ENCODE measurements around the gene ATP8B1. TPM values are rescaled to one million over a fixed set of nuclear protein-coding genes. Genes with fewer than 3 reads are reported as not detected.

The ATP8B1 gene
- total and polyA plus RNA-seq, 2 experiments from 2014 or later = 7.9 to 38.4 TPM

GRCh38 chr18:57668021-57668420 lies 135.1 kb downstream of the ATP8B1 start:
- TF ChIP-seq CTCF (IDR thresholded peaks at IDR 0.05; ENCODE audit: poor library complexity) (no peak), EZH2phosphoT487 (IDR thresholded peaks at IDR 0.05; ENCODE audit: low read depth, severe bottlenecking, unreplicated experiment) (no peak)
- Histone ChIP-seq H3K27ac (no peak overlapping the region), H3K36me3 (replicated peaks; ENCODE audit: insufficient read depth, low read depth) (no peaks in the 10 kb centered on the region), H3K4me3 (no peak overlapping the region), H3K9me2 (replicated peaks; ENCODE audit: insufficient read depth) (no peaks in the 10 kb centered on the region), H3K4me2 (no peak overlapping the region), H2AFZ (no peak overlapping the region), H3K9me3 (ENCODE audit: low read depth) (no peaks in the 10 kb centered on the region), H3K79me2 (peaks cover 14% of the 10 kb centered on the region), H3K4me1 (ENCODE audit: insufficient read depth) (no peaks in the 10 kb centered on the region), H4K20me1 (ENCODE audit: insufficient read depth, poor library complexity, severe bottlenecking) (no peaks in the 10 kb centered on the region), H3K27me3 (no peaks in the 10 kb centered on the region)
- no peak for DNase-seq (ENCODE audit: low spot score)
- 72% methylated on average over 4 of the region's 4 CpGs for WGBS (ENCODE audit: low lambda C conversion rate, missing lambda C conversion rate)

DNA sequence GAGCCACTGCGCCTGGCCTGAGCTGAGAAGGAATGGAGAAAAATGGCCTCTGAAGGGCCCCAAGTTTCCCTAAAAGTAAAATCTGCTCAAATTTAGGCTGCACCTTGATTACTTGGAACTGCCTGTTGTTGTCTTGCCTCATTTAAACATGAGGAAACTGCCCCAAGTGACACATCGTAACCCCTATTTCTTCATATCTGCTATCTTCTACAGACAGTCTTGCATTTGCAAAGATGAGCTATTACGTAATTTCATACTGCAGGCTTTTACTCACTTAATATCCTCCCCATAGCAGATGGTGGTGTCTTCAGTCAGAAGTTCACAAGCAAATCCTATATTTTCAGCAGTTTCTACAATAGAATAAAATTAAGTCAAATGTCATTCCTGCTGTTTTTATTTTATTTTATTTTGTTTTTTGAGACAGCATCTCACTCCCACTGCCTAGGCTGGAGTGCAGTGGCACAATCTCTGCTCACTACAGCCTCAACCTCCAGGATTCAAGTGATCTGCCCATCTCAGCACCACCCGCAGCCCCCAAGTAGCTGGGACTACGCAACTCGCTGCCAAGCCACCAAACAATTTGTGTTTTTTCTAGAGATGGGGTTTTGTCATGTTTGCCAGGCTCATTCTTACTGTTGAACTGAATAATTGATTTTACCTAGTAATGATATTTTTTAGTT lies 136.2 kb downstream of the ATP8B1 start:
- WGBS (ENCODE audit: low lambda C conversion rate, missing lambda C conversion rate) = 90% methylated on average over 6 of the region's 6 CpGs
- TF ChIP-seq EZH2phosphoT487 (IDR thresholded peaks at IDR 0.05; ENCODE audit: low read depth, severe bottlenecking, unreplicated experiment) = no peak
- TF ChIP-seq CTCF (IDR thresholded peaks at IDR 0.05; ENCODE audit: poor library complexity) = no peak
- TF ChIP-seq EZH2 (IDR thresholded peaks at IDR 0.05; ENCODE audit: borderline replicate concordance) = no peak
- Histone ChIP-seq H3K4me1 (ENCODE audit: insufficient read depth) (no peaks in the 10 kb centered on the region), H2AFZ (no peak overlapping the region), H3K27me3 (no peaks in the 10 kb centered on the region), H3K36me3 (replicated peaks; ENCODE audit: insufficient read depth, low read depth) (no peaks in the 10 kb centered on the region), H3K9me3 (ENCODE audit: low read depth) (no peaks in the 10 kb centered on the region), H3K9me2 (replicated peaks; ENCODE audit: insufficient read depth) (no peaks in the 10 kb centered on the region), H3K4me2 (no peak overlapping the region), H3K27ac (peak overlapping the region; percentile 43), H4K20me1 (ENCODE audit: insufficient read depth, poor library complexity, severe bottlenecking) (no peaks in the 10 kb centered on the region), H3K79me2 (peaks cover 14% of the 10 kb centered on the region), H3K4me3 (no peak overlapping the region)
- peak; percentile 33 for DNase-seq (ENCODE audit: low spot score)

GRCh38 chr18:57664568-57665165 lies 138.4 kb downstream of the ATP8B1 start:
- Histone ChIP-seq H4K20me1 (ENCODE audit: insufficient read depth, poor library complexity, severe bottlenecking) (no peaks in the 10 kb centered on the region), H3K9me2 (replicated peaks; ENCODE audit: insufficient read depth) (no peaks in the 10 kb centered on the region), H3K36me3 (replicated peaks; ENCODE audit: insufficient read depth, low read depth) (no peaks in the 10 kb centered on the region), H3K4me1 (ENCODE audit: insufficient read depth) (no peaks in the 10 kb centered on the region), H3K9me3 (ENCODE audit: low read depth) (no peaks in the 10 kb centered on the region), H3K4me3 (no peak overlapping the region), H3K4me2 (no peak overlapping the region), H3K27me3 (no peaks in the 10 kb centered on the region), H3K79me2 (peaks cover 28% of the 10 kb centered on the region), H2AFZ (no peak overlapping the region), H3K27ac (no peak overlapping the region)
- WGBS (ENCODE audit: low lambda C conversion rate, missing lambda C conversion rate) = 81% methylated on average over 2 of the region's 2 CpGs
- no peak for DNase-seq (ENCODE audit: low spot score)
- TF ChIP-seq EZH2 (IDR thresholded peaks at IDR 0.05; ENCODE audit: borderline replicate concordance) (no peak), EZH2phosphoT487 (IDR thresholded peaks at IDR 0.05; ENCODE audit: low read depth, severe bottlenecking, unreplicated experiment) (no peak), CTCF (IDR thresholded peaks at IDR 0.05; ENCODE audit: poor library complexity) (no peak)

Data from hepatocyte (in vitro differentiated cells).